Mucosa of descending colon (tissue), 3 donors: ENCODE data around the gene CREB3L1. TPM values are rescaled to one million over a fixed set of nuclear protein-coding genes. Genes with fewer than 3 reads are reported as not detected.

ENCODE experiments used
- ATAC-seq: fragments of 200-7000 bp; cut with Tn5 transposase; one replicate; pipeline ENCODE4 v1.9.1; 2020; ENCODE audit warnings: mild to moderate bottlenecking, moderate library complexity
- DNase-seq, 3 donors: peaks; one replicate each; pipeline ENCODE4 v3.0.0-alpha.2; 2020
- H3K36me3 ChIP-seq: fragments of 200-600 bp; one replicate; pipeline ENCODE4 v1.8.0; 2021; ENCODE audit warnings: low read depth, mild to moderate bottlenecking
- H3K4me1 ChIP-seq: fragments of 200-600 bp; one replicate; pipeline ENCODE4 v1.8.0; 2021; ENCODE audit warnings: low read depth, mild to moderate bottlenecking
- H3K4me3 ChIP-seq: fragments of 200-600 bp; one replicate; pipeline ENCODE4 v1.8.0; 2021; ENCODE audit warnings: mild to moderate bottlenecking
- H3K9me3 ChIP-seq: fragments of 200-600 bp; one replicate; pipeline ENCODE4 v1.8.0; 2021; ENCODE audit warnings: mild to moderate bottlenecking
- intact Hi-C, 2 donors: fragments of 100-400 bp; cut with DNase I in 1 of 2; cut with micrococcal nuclease in 1 of 2; formaldehyde crosslinking; loops; one replicate each; pipeline versions ENCODE4 v1.11.0 to v1.11.1; 2022; cut with DNase I, micrococcal nuclease
- total RNA-seq, 3 donors: library from RNA; stranded (reverse); fragmentation: NEBNext Ultra II Directional in 2 of 3; extraction: Animal tissue kit (Norgen Biotek cat#: 25700) in 2 of 3; gene quantifications; one replicate each; pipeline versions ENCODE4 v1.2.1 to v1.2.4, GENCODE V29; 2021 to 2023
- TF ChIP-seq, protein P1 (sequence below): fragments of 200-600 bp; IDR thresholded peaks from one replicate; pipeline ENCODE4 v1.8.0; 2022; ENCODE audit warnings: antibody characterized with exemption, mild to moderate bottlenecking
- donor health status: DM: no; HTN: no; CAD: no; lungs with moderate emphysema.
- donor health status: DM: no; HTN: no; CAD: no.
- donor health status: DM: no; HTN: yes; CAD: no.

Gene CREB3L1
- total RNA-seq, 3 donors from 2014 or later = 52.7 to 140 (median 108) TPM

DNA sequence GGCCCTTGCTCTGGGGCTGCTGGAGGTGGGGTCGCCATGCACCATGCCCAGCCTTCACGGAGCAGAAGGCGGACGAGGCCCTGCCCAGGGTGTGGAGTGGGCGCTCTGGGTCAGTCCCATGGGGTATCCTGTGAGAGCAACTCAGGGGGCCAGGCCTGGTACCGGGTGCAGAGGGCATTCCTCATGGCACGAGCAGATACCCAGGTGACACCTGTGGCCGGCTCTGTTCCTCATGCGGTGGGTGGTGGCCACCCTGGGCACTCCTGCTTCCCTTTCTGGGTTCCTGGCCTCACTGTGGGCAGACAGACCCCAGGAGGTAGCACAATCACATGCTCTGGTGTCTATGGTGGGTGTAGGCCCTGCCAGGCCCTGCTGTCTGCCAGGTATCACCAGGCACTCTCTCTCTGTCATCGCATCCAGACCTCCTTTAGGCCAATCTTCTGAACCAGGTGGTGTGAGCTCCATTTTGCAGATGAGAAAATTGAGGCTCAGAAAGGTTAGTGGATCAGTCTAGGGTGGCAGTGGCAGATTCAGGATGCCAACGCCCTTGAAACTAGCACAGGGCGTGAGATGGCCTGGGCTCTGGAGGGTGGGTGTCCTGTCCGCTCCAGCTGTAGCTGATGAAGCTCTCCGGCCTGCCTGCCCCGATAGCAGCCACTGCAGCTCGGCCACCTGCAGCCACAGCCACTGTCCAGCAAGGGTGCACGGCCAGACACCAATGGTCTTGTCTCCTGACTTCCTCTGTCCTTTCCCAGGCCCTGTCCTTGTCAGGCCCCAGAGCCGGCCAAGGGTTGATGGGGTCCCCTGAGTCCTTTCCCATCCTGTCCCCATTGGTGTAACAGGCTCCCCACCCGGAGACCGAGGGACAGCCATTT is 84.9 kb downstream of the CREB3L1 start:
- Histone ChIP-seq H3K36me3 (no peaks in the 10 kb centered on the region), H3K4me3 (no peak overlapping the region), H3K4me1 (no peaks in the 10 kb centered on the region), H3K9me3 (no peaks in the 10 kb centered on the region)
- ATAC-seq (no peak), DNase-seq (no peak)
- TF ChIP-seq, protein P1, sequence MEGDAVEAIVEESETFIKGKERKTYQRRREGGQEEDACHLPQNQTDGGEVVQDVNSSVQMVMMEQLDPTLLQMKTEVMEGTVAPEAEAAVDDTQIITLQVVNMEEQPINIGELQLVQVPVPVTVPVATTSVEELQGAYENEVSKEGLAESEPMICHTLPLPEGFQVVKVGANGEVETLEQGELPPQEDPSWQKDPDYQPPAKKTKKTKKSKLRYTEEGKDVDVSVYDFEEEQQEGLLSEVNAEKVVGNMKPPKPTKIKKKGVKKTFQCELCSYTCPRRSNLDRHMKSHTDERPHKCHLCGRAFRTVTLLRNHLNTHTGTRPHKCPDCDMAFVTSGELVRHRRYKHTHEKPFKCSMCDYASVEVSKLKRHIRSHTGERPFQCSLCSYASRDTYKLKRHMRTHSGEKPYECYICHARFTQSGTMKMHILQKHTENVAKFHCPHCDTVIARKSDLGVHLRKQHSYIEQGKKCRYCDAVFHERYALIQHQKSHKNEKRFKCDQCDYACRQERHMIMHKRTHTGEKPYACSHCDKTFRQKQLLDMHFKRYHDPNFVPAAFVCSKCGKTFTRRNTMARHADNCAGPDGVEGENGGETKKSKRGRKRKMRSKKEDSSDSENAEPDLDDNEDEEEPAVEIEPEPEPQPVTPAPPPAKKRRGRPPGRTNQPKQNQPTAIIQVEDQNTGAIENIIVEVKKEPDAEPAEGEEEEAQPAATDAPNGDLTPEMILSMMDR = no peak
- intact Hi-C loops = no loop called here

DNA sequence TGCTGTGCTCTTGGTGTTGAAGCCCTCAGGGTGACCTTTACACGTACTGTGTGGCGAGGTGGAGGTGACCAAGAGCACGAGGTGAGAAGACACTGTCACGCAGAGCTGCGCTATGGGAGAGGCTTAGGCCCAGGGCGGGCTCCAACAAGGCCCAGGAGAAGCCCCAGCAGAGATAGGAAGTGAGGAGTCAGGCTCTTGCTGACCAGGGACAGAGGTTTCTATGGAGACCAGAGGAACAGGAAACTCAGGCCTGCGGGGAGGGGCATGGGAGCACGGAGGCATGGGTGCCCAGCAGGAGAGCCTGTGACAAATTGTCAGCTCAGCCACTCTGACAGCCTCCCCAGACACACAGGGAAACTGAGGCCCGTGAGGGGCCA is 85.6 kb downstream of the CREB3L1 start:
- no peaks in the 10 kb centered on the region for H3K36me3 ChIP-seq
- DNase-seq (no peak), ATAC-seq (peak; percentile 43)
- no peaks in the 10 kb centered on the region for H3K4me1 ChIP-seq
- H3K9me3 ChIP-seq = no peaks in the 10 kb centered on the region
- TF ChIP-seq, protein P1 = no peak
- no peak overlapping the region for H3K4me3 ChIP-seq
- intact Hi-C loops = no loop called here

DNA sequence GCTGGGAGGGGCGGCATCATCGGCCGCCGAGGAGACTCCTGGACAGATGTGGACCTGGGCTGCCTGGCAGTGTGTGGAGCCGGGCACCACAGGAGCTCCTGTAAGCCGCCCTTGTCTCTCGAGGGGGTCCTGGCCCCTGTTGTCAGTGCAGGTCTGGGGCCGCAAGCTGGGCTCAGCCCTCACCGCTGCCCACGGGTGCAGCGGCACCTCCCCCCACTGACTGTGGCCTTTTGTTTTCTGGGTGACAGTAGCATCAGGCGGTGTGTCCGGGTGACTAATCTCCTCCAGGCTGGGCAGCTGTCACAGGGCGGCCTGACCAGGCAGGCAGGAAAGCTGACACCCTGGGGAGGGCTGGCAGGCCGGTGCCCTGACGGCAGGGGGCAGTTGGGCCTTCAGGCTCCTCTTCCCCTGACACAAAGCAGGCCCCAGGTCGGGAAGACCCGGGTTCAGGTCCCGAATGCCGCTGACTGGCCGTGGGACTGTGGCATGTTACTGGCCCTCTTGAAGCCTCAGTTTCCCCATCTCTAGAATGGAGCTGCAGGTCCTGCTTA is 86.1 kb downstream of the CREB3L1 start:
- H3K9me3 ChIP-seq = no peaks in the 10 kb centered on the region
- ATAC-seq (no peak), DNase-seq (no peak)
- no peaks in the 10 kb centered on the region for H3K36me3 ChIP-seq
- intact Hi-C loops = no loop called here
- H3K4me3 ChIP-seq = no peak overlapping the region
- TF ChIP-seq, protein P1 = no peak
- H3K4me1 ChIP-seq = no peaks in the 10 kb centered on the region

DNA sequence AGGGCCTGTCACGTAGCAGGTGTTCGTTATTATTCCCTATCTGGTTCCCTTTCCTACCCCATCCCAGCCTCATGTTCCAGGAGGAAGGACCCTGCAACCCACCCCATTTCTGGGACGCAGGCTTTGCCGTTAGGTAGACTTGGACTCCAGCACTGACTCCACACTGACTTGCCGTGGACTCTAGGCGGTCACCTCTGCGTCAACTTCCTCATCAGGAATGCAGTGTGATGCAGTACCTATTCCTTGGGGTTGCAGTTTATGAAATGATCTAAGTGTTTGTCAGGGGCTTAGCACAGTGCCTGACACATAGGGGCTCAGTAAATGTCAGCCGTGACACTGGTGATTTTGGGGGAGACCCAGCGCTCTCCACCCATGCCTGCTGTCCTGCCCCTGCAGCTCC is 86.6 kb downstream of the CREB3L1 start:
- ATAC-seq (no peak), DNase-seq (no peak)
- intact Hi-C loops = no loop called here
- TF ChIP-seq, protein P1 = no peak
- Histone ChIP-seq H3K9me3 (no peaks in the 10 kb centered on the region), H3K36me3 (no peaks in the 10 kb centered on the region), H3K4me1 (no peaks in the 10 kb centered on the region), H3K4me3 (no peak overlapping the region)

DNA sequence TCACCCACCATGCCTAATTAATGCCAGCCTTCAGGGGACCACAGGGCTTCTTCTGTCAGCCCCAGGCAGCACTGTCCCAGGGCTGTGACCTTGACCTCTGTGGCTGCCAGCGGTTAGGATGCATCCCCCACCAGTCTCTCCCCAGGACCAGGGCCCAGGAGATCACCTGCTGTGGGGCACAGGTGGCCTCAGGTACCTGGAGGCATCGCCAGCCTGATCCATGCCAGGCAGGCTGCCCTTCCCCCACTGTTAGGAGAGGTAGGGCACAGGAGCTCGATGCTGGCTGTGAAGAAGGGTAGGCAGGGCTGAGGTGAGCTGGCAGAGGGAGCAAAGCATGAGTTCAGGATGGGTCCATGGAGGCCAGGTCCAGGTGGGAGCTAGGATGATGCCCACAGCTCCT is 87.3 kb downstream of the CREB3L1 start:
- no peaks in the 10 kb centered on the region for H3K36me3 ChIP-seq
- H3K9me3 ChIP-seq = no peaks in the 10 kb centered on the region
- no peak for ATAC-seq
- intact Hi-C loops = no loop called here
- DNase-seq = no peak
- H3K4me3 ChIP-seq = no peak overlapping the region
- no peaks in the 10 kb centered on the region for H3K4me1 ChIP-seq
- TF ChIP-seq, protein P1 = no peak
